Measurements from ENCODE around the gene MASP2.

The MASP2 gene

GRCh38 chr1:11058026-11058425 is 11.0 kb upstream of the MASP2 start:
- TF ChIP-seq ZFP3 (CRISPR knock-in tag; IDR thresholded peaks at IDR 0.05) (no peak), CSDC2 (CRISPR knock-in tag; IDR thresholded peaks at IDR 0.05) (no peak), TCF4 (CRISPR knock-in tag; IDR thresholded peaks at IDR 0.05; ENCODE audit: borderline replicate concordance) (no peak), GLIS3 (CRISPR knock-in tag; IDR thresholded peaks at IDR 0.05) (no peak), ZNF8 (CRISPR knock-in tag; IDR thresholded peaks at IDR 0.05) (no peak), SNAI2 (CRISPR knock-in tag; IDR thresholded peaks at IDR 0.05) (no peak), CREB5 (CRISPR knock-in tag; IDR thresholded peaks at IDR 0.05; ENCODE audit: low read depth) (no peak), POU6F1 (CRISPR knock-in tag; IDR thresholded peaks at IDR 0.05; ENCODE audit: borderline replicate concordance, low read depth) (no peak)
- ATAC-seq, result no peak

GRCh38 chr1:11057477-11057876 is 10.4 kb upstream of the MASP2 start:
- ATAC-seq, result no peak
- TF ChIP-seq ARNTL (CRISPR knock-in tag; IDR thresholded peaks at IDR 0.05; ENCODE audit: borderline replicate concordance, low read depth), result no peak
- TF ChIP-seq POU6F1 (CRISPR knock-in tag; IDR thresholded peaks at IDR 0.05; ENCODE audit: borderline replicate concordance, low read depth), result no peak
- TF ChIP-seq CREB5 (CRISPR knock-in tag; IDR thresholded peaks at IDR 0.05; ENCODE audit: low read depth), result no peak
- no peak for TF ChIP-seq PPARA (CRISPR knock-in tag; IDR thresholded peaks at IDR 0.05; ENCODE audit: borderline replicate concordance)
- TF ChIP-seq ZNF565 (CRISPR knock-in tag; conservative IDR thresholded peaks at IDR 0.05; ENCODE audit: low read depth), result no peak

- TF ChIP-seq CREB5 (CRISPR knock-in tag; IDR thresholded peaks at IDR 0.05; ENCODE audit: low read depth) (no peak), SNAI2 (CRISPR knock-in tag; IDR thresholded peaks at IDR 0.05) (no peak), GLIS3 (CRISPR knock-in tag; IDR thresholded peaks at IDR 0.05) (no peak), ISL1 (CRISPR knock-in tag; IDR thresholded peaks at IDR 0.05) (no peak), PATZ1 (CRISPR knock-in tag; IDR thresholded peaks at IDR 0.05; ENCODE audit: borderline replicate concordance) (no peak), CSDC2 (CRISPR knock-in tag; IDR thresholded peaks at IDR 0.05) (no peak)
Measured at GRCh38 chr1:11056504-11056903, 9.5 kb upstream of the MASP2 start.

GRCh38 chr1:11055676-11056075 is 8.6 kb upstream of the MASP2 start:
- no peak for ATAC-seq
- TF ChIP-seq TCF4 (CRISPR knock-in tag; IDR thresholded peaks at IDR 0.05; ENCODE audit: borderline replicate concordance) (no peak), ZFP3 (CRISPR knock-in tag; IDR thresholded peaks at IDR 0.05) (no peak), ISL1 (CRISPR knock-in tag; IDR thresholded peaks at IDR 0.05) (no peak), POU6F1 (CRISPR knock-in tag; IDR thresholded peaks at IDR 0.05; ENCODE audit: borderline replicate concordance, low read depth) (no peak), TOX (CRISPR knock-in tag; IDR thresholded peaks at IDR 0.05; ENCODE audit: borderline replicate concordance) (no peak), OSR1 (CRISPR knock-in tag; IDR thresholded peaks at IDR 0.05) (no peak), ESRRG (CRISPR knock-in tag; IDR thresholded peaks at IDR 0.05) (no peak), ZFP30 (CRISPR knock-in tag; IDR thresholded peaks at IDR 0.05) (no peak), CSDC2 (CRISPR knock-in tag; IDR thresholded peaks at IDR 0.05) (no peak), BACH2 (CRISPR knock-in tag; IDR thresholded peaks at IDR 0.05; ENCODE audit: borderline replicate concordance) (no peak), ZNF70 (CRISPR knock-in tag; IDR thresholded peaks at IDR 0.05) (no peak), ZNF8 (CRISPR knock-in tag; IDR thresholded peaks at IDR 0.05) (no peak), GLIS3 (CRISPR knock-in tag; IDR thresholded peaks at IDR 0.05) (no peak)

More at GRCh38 chr1:11056504-11056903, 9.5 kb upstream of the MASP2 start:
- no peak for ATAC-seq

All from SK-N-SH treated with all-trans-retinoic acid at 6 μM for 48 hours (cell line).